ENCODE data around the gene UBA7.
A peak's percentile ranks its signal among the peaks of the same experiment; 100 is the strongest.
"Not testable (repeated sequence)": the region's sequence is repeated elsewhere in the genome, so short reads cannot be mapped to it uniquely, and the experiment has no call there.

The UBA7 gene, protein sequence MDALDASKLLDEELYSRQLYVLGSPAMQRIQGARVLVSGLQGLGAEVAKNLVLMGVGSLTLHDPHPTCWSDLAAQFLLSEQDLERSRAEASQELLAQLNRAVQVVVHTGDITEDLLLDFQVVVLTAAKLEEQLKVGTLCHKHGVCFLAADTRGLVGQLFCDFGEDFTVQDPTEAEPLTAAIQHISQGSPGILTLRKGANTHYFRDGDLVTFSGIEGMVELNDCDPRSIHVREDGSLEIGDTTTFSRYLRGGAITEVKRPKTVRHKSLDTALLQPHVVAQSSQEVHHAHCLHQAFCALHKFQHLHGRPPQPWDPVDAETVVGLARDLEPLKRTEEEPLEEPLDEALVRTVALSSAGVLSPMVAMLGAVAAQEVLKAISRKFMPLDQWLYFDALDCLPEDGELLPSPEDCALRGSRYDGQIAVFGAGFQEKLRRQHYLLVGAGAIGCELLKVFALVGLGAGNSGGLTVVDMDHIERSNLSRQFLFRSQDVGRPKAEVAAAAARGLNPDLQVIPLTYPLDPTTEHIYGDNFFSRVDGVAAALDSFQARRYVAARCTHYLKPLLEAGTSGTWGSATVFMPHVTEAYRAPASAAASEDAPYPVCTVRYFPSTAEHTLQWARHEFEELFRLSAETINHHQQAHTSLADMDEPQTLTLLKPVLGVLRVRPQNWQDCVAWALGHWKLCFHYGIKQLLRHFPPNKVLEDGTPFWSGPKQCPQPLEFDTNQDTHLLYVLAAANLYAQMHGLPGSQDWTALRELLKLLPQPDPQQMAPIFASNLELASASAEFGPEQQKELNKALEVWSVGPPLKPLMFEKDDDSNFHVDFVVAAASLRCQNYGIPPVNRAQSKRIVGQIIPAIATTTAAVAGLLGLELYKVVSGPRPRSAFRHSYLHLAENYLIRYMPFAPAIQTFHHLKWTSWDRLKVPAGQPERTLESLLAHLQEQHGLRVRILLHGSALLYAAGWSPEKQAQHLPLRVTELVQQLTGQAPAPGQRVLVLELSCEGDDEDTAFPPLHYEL

GRCh38 chr3:49813497-49814174, at the start of gene UBA7:
Gene UBA7 (minus strand): TSS chr3:49813953. CDS start chr3:49813787, 166 bp downstream.
- peak; percentile 10 for DNase-seq

DNA sequence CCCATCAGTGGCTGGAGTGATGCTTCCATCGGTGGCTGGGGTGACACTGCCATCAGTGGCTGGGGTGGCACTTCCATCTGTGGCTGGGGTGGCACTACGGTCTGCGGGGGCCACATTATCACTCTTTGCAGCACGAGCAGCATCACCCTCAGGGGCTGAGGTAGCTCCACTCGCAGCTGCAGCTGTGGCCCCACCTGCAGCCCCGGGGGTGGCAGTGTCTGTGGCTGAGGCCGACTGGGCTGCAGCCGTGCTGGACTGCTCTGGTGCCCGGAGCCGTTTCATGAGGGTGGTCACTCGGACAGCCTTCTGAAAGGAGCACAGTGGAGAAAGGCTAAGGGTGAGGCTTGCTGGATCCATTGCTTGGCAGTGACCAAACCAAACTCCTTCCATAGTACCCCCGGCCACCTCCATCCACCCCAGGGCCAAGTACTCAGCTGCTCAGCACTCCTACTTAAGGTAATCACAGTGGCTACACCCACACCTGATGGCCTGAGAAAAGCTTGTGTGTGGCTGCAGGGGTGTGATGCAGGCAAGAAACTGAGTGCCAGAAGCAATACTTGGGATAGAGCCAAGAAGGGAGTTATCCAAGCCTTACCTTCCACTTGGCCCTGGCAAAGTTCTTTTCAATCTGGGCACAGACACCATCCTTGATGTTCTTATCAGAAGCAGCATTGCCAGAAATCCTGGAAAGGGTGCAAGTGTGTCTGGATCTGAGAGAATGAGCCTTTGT, 46.0 kb upstream of the UBA7 start:
- DNase-seq = no peak

- peak; percentile 87 for DNase-seq
Measured at GRCh38 chr3:49856181-49857005, 42.6 kb upstream of the UBA7 start, which contains the start of gene TRAIP. Gene TRAIP (minus strand): TSS chr3:49856564. CDS start chr3:49856453, 111 bp downstream.

DNA sequence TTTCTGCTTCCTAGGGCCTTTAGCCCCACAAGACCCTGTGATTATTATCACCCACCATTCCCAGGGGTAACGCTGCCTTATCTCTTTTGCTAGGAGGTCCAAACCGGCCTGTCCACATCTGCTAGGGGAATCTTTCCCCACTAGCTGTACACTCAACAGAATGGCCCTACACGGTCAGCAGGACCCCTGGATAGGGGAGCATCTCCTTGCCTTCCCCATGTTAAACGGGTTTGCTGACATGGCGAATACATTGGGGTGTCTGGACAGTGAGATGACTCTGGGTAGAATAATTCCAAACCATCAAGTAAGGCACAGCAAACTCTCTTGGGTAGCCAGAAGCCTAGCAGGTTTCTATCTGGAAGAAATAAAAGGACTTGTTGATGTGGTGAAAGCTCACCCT, 41.9 kb upstream of the UBA7 start:
- no peak for DNase-seq

GRCh38 chr3:49845694-49846093, 31.9 kb upstream of the UBA7 start:
- no peak for DNase-seq

DNA sequence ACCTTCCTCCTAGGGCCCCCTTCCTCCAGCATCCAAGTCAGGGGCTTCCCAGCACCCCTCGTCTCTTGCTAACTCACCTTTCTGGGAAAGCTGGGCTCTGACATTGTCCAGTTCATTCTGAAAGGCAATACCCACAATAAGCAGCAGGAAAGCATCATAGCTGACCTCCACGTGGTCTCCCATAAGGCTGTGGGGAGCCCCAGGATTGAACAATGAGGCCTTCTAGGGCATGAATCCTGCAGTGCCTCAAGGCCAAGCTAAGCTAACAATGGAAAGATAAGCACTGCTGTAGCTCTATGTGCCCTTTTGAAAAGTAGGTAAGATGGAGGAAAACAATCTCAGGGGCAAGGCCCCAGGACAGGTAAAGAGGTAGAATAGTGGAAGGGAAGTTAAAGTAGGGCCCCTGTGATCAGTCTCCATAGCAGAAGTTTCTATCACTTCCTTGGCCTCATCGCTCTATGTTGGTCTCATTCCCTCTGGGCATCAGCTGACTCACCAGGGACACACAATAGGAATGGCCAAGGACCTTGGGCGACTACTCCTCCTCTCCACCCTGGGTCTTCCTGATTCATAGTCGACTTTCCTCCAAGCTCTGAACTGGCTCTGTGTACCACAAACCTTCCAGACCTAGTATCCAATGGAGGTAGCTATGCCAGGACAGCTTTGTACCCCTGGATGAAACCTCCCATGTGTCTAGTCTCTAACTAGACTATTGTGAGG, 30.9 kb upstream of the UBA7 start:
- no peak for DNase-seq

DNA sequence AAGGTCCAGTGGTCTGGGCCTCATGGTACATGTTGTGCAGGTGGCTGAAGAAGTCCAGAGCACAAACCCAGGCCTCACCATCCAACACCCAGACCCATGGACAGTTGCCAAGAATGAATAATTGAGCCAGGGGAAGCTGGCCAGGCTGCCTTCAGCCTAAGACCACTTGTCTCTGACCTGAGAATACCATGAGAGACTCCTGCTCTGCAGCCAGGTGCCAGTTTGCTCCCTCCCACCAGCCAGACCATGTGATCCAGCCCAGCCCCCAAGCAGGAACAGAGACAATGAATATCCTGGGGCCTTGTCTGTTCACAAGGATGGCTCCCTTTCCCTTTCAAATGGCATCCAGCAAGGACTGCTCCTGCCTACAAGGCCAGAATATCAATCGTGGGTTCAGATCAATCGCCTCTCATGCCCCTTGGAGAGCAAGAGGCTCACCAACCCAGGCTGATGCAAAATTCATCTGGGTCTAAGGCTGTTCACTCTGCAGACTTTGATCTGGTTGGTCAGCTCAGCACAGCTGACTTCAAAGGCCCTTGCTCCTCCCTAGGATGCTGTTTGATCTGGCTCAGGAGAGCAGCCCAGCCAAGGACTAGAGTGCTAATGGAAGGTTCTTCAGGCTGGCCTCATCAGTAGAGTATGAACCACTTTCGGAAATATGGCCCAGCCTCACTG, 29.2 kb upstream of the UBA7 start:
- no peak for DNase-seq

DNA sequence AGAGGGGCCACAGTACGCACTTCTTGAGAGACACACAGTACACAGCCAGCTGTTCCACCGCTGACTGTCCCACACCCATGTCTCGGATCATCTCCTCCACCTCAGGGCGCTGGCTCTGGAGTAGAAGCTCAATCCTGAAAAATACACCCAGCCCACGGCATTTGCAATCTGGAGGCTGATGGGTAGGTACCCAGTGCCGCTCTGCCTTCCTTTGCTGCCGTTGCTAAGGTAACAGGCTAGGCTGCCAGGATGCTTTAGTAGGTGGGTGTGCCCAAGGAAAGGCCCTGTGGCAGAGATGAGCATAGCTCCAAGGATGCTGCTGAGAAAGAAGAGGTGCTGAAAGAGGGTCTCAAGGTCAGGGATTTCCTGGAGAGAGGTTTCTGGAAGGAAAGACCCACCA, 28.1 kb upstream of the UBA7 start:
- DNase-seq = no peak

DNA sequence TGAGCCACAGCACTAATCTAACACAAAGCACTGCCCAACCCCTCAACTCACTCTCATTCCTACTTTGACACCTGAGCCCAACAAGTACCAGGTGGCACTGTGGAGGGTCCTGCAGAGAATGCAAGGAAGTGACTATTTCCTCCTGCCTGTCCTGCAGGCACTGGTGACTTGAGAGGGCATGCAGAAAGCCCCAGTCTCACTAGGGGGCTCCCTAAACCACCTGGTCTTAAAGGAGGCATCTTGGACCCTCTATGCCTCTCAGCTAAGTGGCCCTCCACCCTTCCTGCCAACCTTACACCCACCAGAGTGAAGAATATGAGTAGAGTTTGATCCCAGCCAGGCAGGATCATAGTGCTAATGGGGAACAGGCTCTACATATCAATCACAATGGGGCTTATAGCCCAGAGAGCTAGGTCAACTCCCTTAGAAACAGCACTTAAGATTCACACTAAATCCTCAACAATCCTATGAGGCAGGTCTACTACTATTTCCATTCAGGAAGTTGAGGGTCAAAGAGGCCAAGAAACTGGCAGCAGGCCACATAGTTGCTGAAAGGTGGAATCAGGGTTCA, 27.5 kb upstream of the UBA7 start:
- no peak for DNase-seq

GRCh38 chr3:49840388-49840787, 26.6 kb upstream of the UBA7 start:
- no peak for DNase-seq

GRCh38 chr3:49839193-49839809, 25.5 kb upstream of the UBA7 start:
- peak; percentile 73 for DNase-seq

DNA sequence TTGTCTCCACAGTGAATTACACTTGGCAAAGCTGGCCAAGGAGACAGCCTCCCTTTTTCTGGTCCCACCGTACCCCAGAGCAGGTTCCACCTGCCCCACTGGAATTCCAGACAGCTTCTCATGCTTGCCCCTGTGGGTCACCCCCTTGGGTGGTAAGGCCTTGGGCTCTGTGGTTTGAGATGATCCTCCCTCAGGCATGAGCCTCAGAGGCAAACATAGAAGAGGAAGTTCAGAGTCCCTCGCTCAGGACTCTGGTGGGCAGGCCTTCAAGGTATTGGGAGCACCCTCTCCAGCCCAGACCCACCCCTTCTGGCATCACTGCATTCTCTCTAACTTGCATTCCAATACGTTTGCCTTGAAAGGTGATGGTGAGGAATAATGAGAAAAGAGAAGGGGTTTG, 17.6 kb upstream of the UBA7 start:
- no peak for DNase-seq

DNA sequence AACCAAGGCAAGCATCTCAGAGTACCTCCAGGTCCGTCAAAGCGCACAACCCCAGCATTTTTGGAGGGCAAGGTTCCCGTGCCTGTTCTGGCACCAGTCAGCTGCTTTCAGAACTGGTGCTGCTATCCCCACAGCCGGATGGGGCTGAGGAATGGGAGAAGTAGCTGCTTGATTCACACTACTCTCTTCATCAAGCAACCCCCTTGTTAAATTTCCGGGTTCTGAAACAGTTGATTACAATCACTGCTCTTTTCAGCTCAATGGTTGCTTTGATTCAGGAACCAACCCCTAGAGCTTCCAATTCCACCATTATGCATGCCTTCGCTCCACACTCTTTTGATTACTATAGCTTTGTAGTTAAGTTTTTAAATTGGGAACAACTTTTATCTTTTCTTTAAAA, 12.3 kb upstream of the UBA7 start:
- no peak for DNase-seq

DNA sequence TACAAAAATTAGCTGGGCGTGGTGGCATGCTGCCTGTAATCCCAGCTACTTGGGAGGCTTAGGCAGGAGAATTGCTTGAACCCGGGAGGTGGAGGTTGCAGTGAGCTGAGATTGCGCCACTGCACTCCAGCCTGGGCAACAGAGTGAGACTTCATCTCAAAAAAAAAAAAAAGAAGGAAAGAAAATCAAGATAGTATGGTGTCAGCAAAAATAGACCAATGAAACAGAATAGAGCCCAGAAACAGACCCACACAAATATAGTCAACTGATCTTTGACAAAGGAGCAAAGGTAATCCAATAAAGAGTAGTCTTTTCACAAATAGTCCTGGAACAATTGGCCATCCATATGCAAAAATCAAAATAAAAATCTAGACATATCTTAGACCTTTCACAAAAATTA, 9.4 kb upstream of the UBA7 start:
- not testable (repeated sequence) for DNase-seq

DNA sequence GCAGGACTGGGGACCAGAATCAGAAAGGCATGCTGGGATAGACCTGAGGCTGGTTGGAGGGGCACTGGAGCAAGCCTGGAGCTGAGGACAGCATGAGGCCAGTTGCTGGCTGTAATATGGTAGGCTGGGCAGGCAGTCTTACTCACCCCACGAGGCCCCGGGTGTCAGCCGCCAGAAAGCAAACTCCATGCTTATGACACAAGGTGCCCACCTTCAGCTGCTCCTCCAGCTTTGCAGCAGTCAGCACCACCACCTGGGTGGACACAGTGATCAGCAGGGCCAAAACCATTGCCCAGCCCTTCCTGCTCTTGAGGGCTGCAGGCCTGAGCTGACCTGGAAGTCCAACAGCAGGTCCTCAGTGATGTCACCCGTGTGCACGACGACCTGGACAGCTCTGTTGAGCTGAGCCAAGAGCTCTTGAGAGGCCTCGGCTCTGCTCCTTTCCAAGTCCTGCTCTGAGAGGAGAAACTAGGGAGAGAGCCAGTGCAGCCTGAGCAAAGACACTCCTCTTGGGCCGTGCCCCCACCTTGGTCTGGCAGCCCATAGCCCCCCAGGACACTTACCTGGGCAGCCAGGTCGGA, 747 bp downstream of the UBA7 start:
- no peak for DNase-seq

GRCh38 chr3:49807431-49808114, 6.2 kb downstream of the UBA7 start:
- no peak for DNase-seq

DNA sequence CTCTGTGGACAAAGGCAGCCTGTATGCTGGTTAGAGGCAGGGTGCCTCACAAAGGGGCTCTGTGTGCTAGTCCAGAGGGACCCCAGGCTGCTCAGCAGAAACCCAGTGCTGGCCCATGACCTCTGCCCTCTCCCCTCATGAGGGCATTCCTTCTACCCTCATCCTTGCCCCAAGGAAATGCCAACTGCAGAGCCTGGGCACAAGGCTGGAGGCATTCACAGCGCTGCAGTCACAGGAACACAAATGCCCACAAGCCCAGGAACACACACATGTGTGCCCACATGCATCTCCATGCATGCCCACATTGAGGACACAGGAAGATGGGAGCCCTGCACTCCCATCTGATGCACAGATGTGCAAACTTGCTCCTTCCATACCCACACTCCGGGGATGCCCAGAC, 6.9 kb downstream of the UBA7 start:
- DNase-seq = no peak
